ENCODE data around the gene SLC22A23. TPM values are rescaled to one million over a fixed set of nuclear protein-coding genes. Genes with fewer than 3 reads are reported as not detected.

The SLC22A23 gene
- total and polyA plus RNA-seq, 2 experiments from 2014 or later = 15.7 to 24.9 TPM

GRCh38 chr6:3376893-3377535 is 79.8 kb downstream of the SLC22A23 start:
- Histone ChIP-seq H3K9me3 (ENCODE audit: low read depth) (no peaks in the 10 kb centered on the region), H3K4me1 (ENCODE audit: low read depth) (peaks cover 36% of the 10 kb centered on the region), H3K27ac (no peak overlapping the region), H3K27me3 (no peaks in the 10 kb centered on the region), H3K4me3 (no peak overlapping the region), H3K36me3 (no peaks in the 10 kb centered on the region)
- DNase-seq (ENCODE audit: low read depth in 1 of 2, low spot score in 1 of 2) = no peak
- TF ChIP-seq CTCF (IDR thresholded peaks at IDR 0.05; ENCODE audit: low read depth, low read length) = no peak

GRCh38 chr6:3376064-3376463 is 80.8 kb downstream of the SLC22A23 start:
- no peak for TF ChIP-seq CTCF (IDR thresholded peaks at IDR 0.05; ENCODE audit: low read depth, low read length)

GRCh38 chr6:3373597-3374203 is 83.2 kb downstream of the SLC22A23 start:
- no peaks in the 10 kb centered on the region for H3K36me3 ChIP-seq
- no peaks in the 10 kb centered on the region for H3K9me3 ChIP-seq (ENCODE audit: low read depth)
- no peak overlapping the region for H3K27ac ChIP-seq
- TF ChIP-seq CTCF (IDR thresholded peaks at IDR 0.05; ENCODE audit: low read depth, low read length) = no peak
- DNase-seq (ENCODE audit: low read depth in 1 of 2, low spot score in 1 of 2) = no peak
- peaks cover 11% of the 10 kb centered on the region for H3K4me1 ChIP-seq (ENCODE audit: low read depth)
- H3K4me3 ChIP-seq = no peak overlapping the region
- H3K27me3 ChIP-seq = no peaks in the 10 kb centered on the region

More at GRCh38 chr6:3376064-3376463, 80.8 kb downstream of the SLC22A23 start:
- Histone ChIP-seq H3K36me3 (no peaks in the 10 kb centered on the region), H3K4me3 (no peak overlapping the region), H3K9me3 (ENCODE audit: low read depth) (no peaks in the 10 kb centered on the region), H3K27ac (no peak overlapping the region), H3K4me1 (ENCODE audit: low read depth) (peaks cover 27% of the 10 kb centered on the region), H3K27me3 (no peaks in the 10 kb centered on the region)
- DNase-seq (ENCODE audit: low read depth in 1 of 2, low spot score in 1 of 2) = no peak

- H3K27ac ChIP-seq = no peak overlapping the region
- H3K9me3 ChIP-seq (ENCODE audit: low read depth) = no peaks in the 10 kb centered on the region
- H3K36me3 ChIP-seq = no peaks in the 10 kb centered on the region
- H3K27me3 ChIP-seq = no peaks in the 10 kb centered on the region
- no peak for TF ChIP-seq CTCF (IDR thresholded peaks at IDR 0.05; ENCODE audit: low read depth, low read length)
- no peak overlapping the region for H3K4me3 ChIP-seq
- no peak for DNase-seq (ENCODE audit: low read depth in 1 of 2, low spot score in 1 of 2)
- peaks cover 7% of the 10 kb centered on the region for H3K4me1 ChIP-seq (ENCODE audit: low read depth)
Measured at GRCh38 chr6:3372912-3373554, 83.8 kb downstream of the SLC22A23 start.

- Histone ChIP-seq H3K9me3 (ENCODE audit: low read depth) (no peaks in the 10 kb centered on the region), H3K27ac (no peak overlapping the region), H3K4me1 (ENCODE audit: low read depth) (no peaks in the 10 kb centered on the region), H3K4me3 (no peak overlapping the region), H3K27me3 (no peaks in the 10 kb centered on the region), H3K36me3 (no peaks in the 10 kb centered on the region)
- TF ChIP-seq CTCF (IDR thresholded peaks at IDR 0.05; ENCODE audit: low read depth, low read length) = peak; percentile 21
- no peak for DNase-seq (ENCODE audit: low read depth in 1 of 2, low spot score in 1 of 2)
Measured at GRCh38 chr6:3372184-3372846, 84.5 kb downstream of the SLC22A23 start.

Measured in cardiac muscle cell (in vitro differentiated cells and primary cell).